Ishikawa (cell line): ENCODE data around the gene COMMD6.

Experiments
- CEBPB ChIP-seq: IDR thresholded peaks from 2 replicates; pipeline ENCODE4 v1.6.1; 2012
- CREB1 ChIP-seq: IDR thresholded peaks from 2 replicates; pipeline ENCODE4 v1.6.1; 2012; ENCODE audit warnings: low read depth
- EGR1 ChIP-seq: IDR thresholded peaks from 2 replicates; pipeline ENCODE4 v1.6.1; 2012
- EP300 ChIP-seq: IDR thresholded peaks from 2 replicates; pipeline ENCODE4 v1.6.1; 2012; ENCODE audit warnings: borderline replicate concordance
- FOXM1 ChIP-seq: IDR thresholded peaks from 2 replicates; pipeline ENCODE4 v1.6.1; 2012; ENCODE audit warnings: low read depth, borderline replicate concordance
- MAX ChIP-seq: IDR thresholded peaks from 2 replicates; pipeline ENCODE4 v1.6.1; 2012
- NFIC ChIP-seq: IDR thresholded peaks from 2 replicates; pipeline ENCODE4 v1.6.1; 2012
- RAD21 ChIP-seq: IDR thresholded peaks from 2 replicates; pipeline ENCODE4 v1.6.1; 2012; ENCODE audit warnings: low read depth
- REST ChIP-seq: IDR thresholded peaks from 2 replicates; pipeline ENCODE4 v1.6.1; 2012; ENCODE audit warnings: low read depth, mild to moderate bottlenecking
- TAF1 ChIP-seq: IDR thresholded peaks from 2 replicates; pipeline ENCODE4 v1.6.1; 2012; ENCODE audit warnings: low read depth, mild to moderate bottlenecking
- TCF12 ChIP-seq: IDR thresholded peaks from 2 replicates; pipeline ENCODE4 v1.6.1; 2012; ENCODE audit warnings: low read depth
- TEAD4 ChIP-seq: IDR thresholded peaks from 2 replicates; pipeline ENCODE4 v1.6.1; 2012
- USF1 ChIP-seq: IDR thresholded peaks from 2 replicates; pipeline ENCODE4 v1.6.1; 2012
- YY1 ChIP-seq: IDR thresholded peaks from 2 replicates; pipeline ENCODE4 v1.6.1; 2012; ENCODE audit warnings: low read depth
- ZBTB7A ChIP-seq: IDR thresholded peaks from 2 replicates; pipeline ENCODE4 v1.6.1; 2012; ENCODE audit warnings: low read depth

COMMD6 gene

GRCh38 chr13:75512253-75512652 lies 25.4 kb downstream of the COMMD6 start:
- TF ChIP-seq TAF1 (no peak), CREB1 (no peak), EP300 (no peak), TEAD4 (no peak), ZBTB7A (no peak), TCF12 (no peak), USF1 (no peak), MAX (no peak), EGR1 (no peak), NFIC (no peak), REST (no peak), RAD21 (no peak), YY1 (no peak), FOXM1 (no peak), CEBPB (no peak)

- TF ChIP-seq TEAD4, result no peak
- no peak for TF ChIP-seq EP300
- no peak for TF ChIP-seq RAD21
- TF ChIP-seq NFIC, result no peak
These were observed 26.5 kb downstream of the COMMD6 start for GRCh38 chr13:75511051-75511625.

- TF ChIP-seq FOXM1, result no peak
- TF ChIP-seq YY1, result no peak
- TF ChIP-seq TCF12, result no peak
- TF ChIP-seq RAD21, result no peak
- no peak for TF ChIP-seq ZBTB7A
- no peak for TF ChIP-seq TAF1
- TF ChIP-seq TEAD4, result no peak
- no peak for TF ChIP-seq MAX
- no peak for TF ChIP-seq CEBPB
- no peak for TF ChIP-seq USF1
- no peak for TF ChIP-seq CREB1
- TF ChIP-seq EP300, result no peak
- no peak for TF ChIP-seq REST
- no peak for TF ChIP-seq EGR1
- TF ChIP-seq NFIC, result no peak
These were observed 29.6 kb downstream of the COMMD6 start for GRCh38 chr13:75508002-75508548.

GRCh38 chr13:75507027-75508001 lies 30.3 kb downstream of the COMMD6 start:
- no peak for TF ChIP-seq RAD21
- no peak for TF ChIP-seq MAX
- no peak for TF ChIP-seq EP300
- no peak for TF ChIP-seq CEBPB
- no peak for TF ChIP-seq YY1
- no peak for TF ChIP-seq TAF1
- TF ChIP-seq USF1, result no peak
- no peak for TF ChIP-seq FOXM1
- peak; percentile 61; the same call in 1 of the 2 replicates for TF ChIP-seq TCF12
- TF ChIP-seq REST, result no peak
- peak; percentile 94 for TF ChIP-seq EGR1
- TF ChIP-seq CREB1, result no peak
- TF ChIP-seq TEAD4, result 0 out of 2 replicates have a peak, but pooled peaks have one; percentile 15
- no peak for TF ChIP-seq ZBTB7A
- peak; percentile 92 for TF ChIP-seq NFIC
